Stimulated activated CD8-positive, alpha-beta memory T cell treated with anti-CD3 and anti-CD28 coated beads, Interleukin-12 subunit alpha, Interleukin-12 subunit beta, amount 100 ng/mL, for 1 hour (primary cell): ENCODE data around the gene ACAD8.
"Not testable (repeated sequence)": the region's sequence is repeated elsewhere in the genome, so short reads cannot be mapped to it uniquely, and the experiment has no call there.

ENCODE experiments used
- DNase-seq: peaks from one replicate; pipeline ENCODE4 v3.0.0-alpha.2; 2020; ENCODE audit warnings: low read depth

ACAD8 gene

DNA sequence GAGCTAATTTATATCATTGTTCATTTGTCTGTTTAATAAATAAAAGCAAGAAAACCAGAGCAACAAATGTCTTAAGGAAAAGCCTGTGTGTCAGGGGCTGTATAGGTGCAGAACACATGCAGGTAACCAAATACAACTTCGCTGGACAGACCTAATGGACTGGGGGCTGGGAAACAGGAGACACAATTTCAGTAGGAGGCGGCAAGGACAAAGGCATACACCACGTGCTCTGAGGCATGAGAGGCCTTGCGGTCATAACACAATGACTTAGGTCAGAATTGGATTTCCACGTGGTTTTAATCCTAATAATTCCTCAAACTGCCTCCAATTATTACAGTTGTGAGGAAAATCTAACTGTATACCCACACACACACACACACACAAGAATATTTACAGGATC is 14.1 kb downstream of the ACAD8 start:
- DNase-seq: no peak

DNA sequence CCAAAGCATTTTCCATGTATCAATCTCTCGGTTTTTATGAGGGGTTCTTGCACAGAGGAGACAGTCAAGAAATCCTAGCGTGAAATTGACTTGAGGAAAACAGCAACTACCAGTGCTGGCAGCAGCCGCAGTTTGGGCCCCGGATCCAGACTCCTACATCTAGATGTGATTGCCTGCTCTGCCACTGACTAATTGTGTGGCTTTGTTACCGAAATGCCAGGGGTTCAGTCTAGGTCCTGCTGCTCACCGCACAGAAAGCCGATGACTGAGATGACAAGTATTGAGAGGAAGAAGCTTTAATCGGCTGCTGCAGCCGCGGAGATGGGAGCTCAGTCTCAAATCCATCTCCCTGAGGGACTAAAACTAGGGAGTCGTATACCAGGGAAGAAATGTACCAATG is 14.6 kb downstream of the ACAD8 start:
- no peak for DNase-seq

GRCh38 chr11:134270250-134270714 is 16.9 kb downstream of the ACAD8 start:
- no peak for DNase-seq

DNA sequence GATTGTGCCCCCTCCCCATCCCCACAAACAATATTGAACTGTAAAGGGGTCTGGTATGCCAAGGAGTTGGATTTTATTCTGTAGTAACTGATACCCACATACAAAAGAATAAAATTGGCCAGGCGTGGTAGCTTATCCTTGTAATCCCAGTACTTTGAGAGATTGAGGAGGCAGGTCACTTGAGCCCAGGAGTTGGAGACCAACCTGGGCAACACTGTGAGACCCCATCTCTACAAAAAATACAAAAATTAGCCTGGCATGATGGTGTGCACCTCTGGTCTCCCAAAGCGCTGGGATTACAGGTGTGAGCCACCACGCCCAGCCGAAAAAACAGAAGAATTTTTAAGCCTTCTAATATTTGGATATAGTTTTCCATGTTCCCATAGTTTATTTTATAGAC is 18.6 kb downstream of the ACAD8 start:
- DNase-seq: no peak

- DNase-seq: no peak
These were observed 19.3 kb downstream of the ACAD8 start for GRCh38 chr11:134272381-134273316.

DNA sequence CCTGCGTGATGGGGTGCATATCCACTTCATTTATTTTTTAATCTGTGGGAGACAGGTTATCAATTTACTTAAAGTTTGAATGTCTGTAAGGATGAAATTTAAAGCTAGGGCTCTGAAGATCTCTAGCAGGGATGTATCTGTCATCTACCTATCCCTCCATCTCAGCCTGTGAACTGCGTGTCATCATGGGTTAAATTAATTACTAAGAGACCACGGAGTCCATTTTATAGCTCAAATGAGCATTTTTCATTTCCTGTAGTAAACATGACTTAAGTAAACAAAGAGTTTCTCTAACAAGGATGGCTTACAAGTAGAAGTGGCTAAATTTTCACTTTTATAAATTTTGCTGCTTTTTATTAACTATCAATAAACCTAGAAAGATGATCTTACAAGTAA is 19.9 kb downstream of the ACAD8 start:
- no peak for DNase-seq

GRCh38 chr11:134275188-134275533 is 21.8 kb downstream of the ACAD8 start:
- DNase-seq: no peak

GRCh38 chr11:134275534-134276395 is 22.4 kb downstream of the ACAD8 start, which contains the start of gene GLB1L3:
Gene GLB1L3 (plus strand): TSS chr11:134276379. CDS start chr11:134276741, 362 bp downstream.
- DNase-seq: peak; percentile 68

- no peak for DNase-seq
These were observed 23.2 kb downstream of the ACAD8 start for GRCh38 chr11:134276396-134277182.

- DNase-seq: no peak
These were observed 24.0 kb downstream of the ACAD8 start for GRCh38 chr11:134277183-134278001.

- no peak for DNase-seq
These were observed 25.0 kb downstream of the ACAD8 start for GRCh38 chr11:134278356-134278755.

- DNase-seq: not testable (repeated sequence)
These were observed 28.3 kb downstream of the ACAD8 start for GRCh38 chr11:134281635-134282034.

GRCh38 chr11:134282121-134283045 is 29.0 kb downstream of the ACAD8 start:
- DNase-seq: no peak

DNA sequence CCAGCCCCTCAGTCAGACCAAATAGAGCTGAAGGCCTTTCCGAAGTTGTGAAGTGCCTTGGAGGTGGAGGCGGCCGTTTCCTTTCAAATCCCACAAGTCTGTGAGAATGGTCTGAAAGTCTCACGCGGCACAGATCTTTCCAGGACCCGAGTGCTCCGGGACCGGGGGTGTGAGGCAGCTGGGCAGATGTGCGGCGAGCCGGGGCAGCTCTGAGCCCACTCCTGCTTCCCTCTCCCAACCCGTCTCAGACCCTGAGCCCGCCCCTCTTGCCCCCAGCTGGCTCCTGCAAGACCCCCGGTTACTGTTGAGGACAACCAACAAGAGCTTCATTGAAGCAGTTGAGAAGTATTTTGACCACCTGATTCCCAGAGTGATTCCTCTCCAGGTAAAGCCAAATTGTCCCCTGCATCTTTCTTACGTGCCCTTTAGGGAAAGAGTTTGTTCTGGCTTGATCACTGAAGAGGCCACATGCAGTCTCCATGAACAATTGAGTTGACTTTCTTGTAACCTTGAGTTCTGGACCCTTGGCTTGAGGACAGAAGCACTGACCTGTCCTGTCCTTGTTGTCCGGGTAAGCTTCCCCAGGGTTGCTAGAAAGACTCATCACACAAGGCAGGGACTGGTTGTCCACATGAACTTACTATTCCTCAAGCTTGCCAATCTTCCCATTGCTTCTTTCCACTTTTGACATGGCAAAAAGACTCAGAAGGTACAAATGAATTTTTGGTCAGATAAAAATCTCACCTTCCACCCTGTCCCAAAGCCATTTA is 30.3 kb downstream of the ACAD8 start:
- DNase-seq: no peak

GRCh38 chr11:134284349-134284748 is 31.0 kb downstream of the ACAD8 start:
- not testable (repeated sequence) for DNase-seq

GRCh38 chr11:134287561-134287960 is 34.2 kb downstream of the ACAD8 start:
- no peak for DNase-seq

- DNase-seq: no peak
These were observed 35.1 kb downstream of the ACAD8 start for GRCh38 chr11:134288486-134288885.

GRCh38 chr11:134289167-134289566 is 35.8 kb downstream of the ACAD8 start:
- DNase-seq: no peak

DNA sequence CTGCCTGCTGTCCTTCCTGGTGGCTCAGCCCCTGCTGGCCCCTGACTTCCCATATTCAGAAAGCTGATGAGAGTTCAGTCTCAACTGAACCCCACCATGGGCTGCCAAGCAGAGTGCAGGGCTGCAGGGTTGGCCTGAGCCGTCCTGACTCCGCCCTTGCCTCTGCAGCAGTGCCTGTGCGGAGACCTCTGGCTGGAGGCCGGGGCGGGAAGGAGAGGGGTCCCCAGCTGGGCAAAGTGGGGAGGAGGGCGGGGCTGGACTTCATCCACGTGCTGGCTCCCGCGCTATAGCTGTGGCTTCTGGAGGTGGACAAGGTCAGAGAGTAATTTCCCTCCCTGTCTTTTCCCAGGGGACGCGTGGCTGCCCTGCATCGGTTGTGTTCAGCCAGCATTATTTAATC is 36.4 kb downstream of the ACAD8 start:
- no peak for DNase-seq
